ENCODE data around the gene TAS2R1. TPM values are rescaled to one million over a fixed set of nuclear protein-coding genes. Genes with fewer than 3 reads are reported as not detected.

The TAS2R1 gene
- total RNA-seq, 2 experiments from 2014 or later = not detected

DNA sequence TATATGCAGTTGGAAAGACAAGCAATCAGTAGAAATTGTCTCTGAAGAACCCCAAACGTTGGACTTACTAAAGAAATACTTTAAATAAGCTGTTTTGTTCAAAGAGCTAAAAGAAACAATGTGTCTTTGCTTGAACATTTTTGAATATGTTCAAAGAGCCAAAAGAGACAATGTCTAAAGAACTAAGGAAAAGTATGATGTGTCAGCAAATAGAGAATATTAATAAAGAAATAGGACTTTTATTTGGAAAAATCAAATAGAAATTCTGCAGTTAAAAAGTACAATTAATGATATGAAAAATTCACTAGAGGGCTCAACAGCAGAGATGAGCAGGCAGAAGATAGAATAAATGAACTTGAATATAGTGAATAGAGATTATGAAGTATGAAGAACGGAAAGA lies 19.2 kb downstream of the TAS2R1 start:
- POLR2A ChIA-PET = no interaction called here
- TF ChIP-seq CTCF (IDR thresholded peaks at IDR 0.05) = no peak
- CTCF ChIA-PET = no interaction called here

GRCh38 chr5:9610364-9610763 lies 19.8 kb downstream of the TAS2R1 start:
- no peaks in the 10 kb centered on the region for H3K4me1 Mint-ChIP-seq (ENCODE audit: low read depth)
- H3K9me3 Mint-ChIP-seq = no peaks in the 10 kb centered on the region
- intact Hi-C loops (cut with micrococcal nuclease) = no loop called here
- DNase-seq (no peak), ATAC-seq (no peak)
- ChIA-PET POLR2A (interaction anchor here (0.7 kb wide), 1 partner anchor 1281 kb away, joined by 3 read pairs; no protein-coding TSS in a partner anchor), CTCF (no interaction called here)
- H3K36me3 Mint-ChIP-seq (ENCODE audit: low read depth) = no peaks in the 10 kb centered on the region
- no peak overlapping the region for H3K4me3 Mint-ChIP-seq
- H3K27me3 Mint-ChIP-seq = no peaks in the 10 kb centered on the region
- no peak overlapping the region for H3K27ac Mint-ChIP-seq
- no peak for TF ChIP-seq CTCF (IDR thresholded peaks at IDR 0.05)

More for the DNA sequence above, 19.2 kb downstream of the TAS2R1 start:
- no peak for DNase-seq
- H3K4me1 Mint-ChIP-seq (ENCODE audit: low read depth) = no peaks in the 10 kb centered on the region
- H3K27me3 Mint-ChIP-seq = no peaks in the 10 kb centered on the region
- H3K27ac Mint-ChIP-seq = no peak overlapping the region
- no peaks in the 10 kb centered on the region for H3K36me3 Mint-ChIP-seq (ENCODE audit: low read depth)
- intact Hi-C loops (cut with micrococcal nuclease) = no loop called here
- no peak overlapping the region for H3K4me3 Mint-ChIP-seq
- H3K9me3 Mint-ChIP-seq = no peaks in the 10 kb centered on the region
- no peak for ATAC-seq

DNA sequence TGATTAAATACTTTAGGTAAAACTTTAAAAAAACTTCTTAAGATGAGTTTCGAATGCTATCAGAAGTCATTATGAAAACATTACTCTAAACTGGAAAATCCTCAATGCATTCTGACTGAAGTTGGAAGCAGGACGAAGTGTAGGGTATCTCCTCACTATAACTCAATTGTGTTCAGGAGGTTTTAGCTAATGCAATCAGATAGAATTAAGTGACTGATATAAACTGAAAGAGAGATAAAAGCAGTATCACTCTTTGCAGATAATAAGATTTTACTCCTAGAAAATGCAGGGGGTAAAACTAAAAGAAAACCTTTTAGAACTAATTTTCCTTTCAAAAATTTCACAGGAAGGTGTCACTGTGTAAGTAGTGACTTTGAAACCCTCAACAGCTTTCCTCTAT lies 22.1 kb downstream of the TAS2R1 start:
- Mint-ChIP-seq H3K27me3 (no peaks in the 10 kb centered on the region), H3K27ac (no peak overlapping the region), H3K9me3 (no peaks in the 10 kb centered on the region), H3K36me3 (ENCODE audit: low read depth) (no peaks in the 10 kb centered on the region), H3K4me3 (no peak overlapping the region), H3K4me1 (ENCODE audit: low read depth) (no peaks in the 10 kb centered on the region)
- no peak for TF ChIP-seq CTCF (IDR thresholded peaks at IDR 0.05)
- intact Hi-C loops (cut with micrococcal nuclease) = no loop called here
- CTCF ChIA-PET = no interaction called here
- POLR2A ChIA-PET = no interaction called here
- ATAC-seq (no peak), DNase-seq (no peak)

DNA sequence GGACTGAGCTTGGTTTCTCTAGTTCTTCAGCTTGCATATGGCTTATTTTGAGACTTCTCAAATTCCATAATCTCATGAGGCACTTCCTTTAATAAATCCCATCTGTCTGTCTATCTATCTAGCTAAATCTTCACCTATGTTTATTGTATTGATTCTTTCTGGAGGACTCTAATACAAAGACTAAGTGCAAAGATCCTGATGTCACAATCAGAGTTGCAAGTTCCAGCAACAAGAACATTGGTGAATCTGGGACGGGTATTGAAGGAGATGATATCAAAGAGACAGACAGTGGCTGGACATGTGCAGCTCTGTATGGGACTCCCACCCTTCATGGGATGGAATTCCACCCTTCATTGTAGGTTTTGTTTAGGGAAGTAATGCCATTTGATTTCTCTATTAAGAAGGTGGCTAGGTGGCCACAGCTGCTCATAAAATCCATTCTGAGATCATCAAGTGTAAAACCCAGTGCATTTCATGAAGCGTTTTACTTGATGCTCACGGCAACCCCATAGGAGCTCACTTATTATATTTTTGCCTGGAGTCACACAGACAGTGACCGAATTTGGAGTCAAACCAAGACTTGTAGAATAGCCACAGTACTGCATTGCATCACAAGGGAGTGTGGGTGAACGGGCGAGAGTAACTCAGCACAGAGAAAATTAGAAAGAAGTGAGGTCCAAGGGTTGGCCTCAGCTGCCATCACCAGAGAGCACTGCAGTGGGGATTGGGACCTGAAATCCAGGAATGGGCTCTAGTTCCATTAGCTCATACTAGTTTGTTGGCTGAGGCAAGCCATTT lies 24.9 kb downstream of the TAS2R1 start:
- Mint-ChIP-seq H3K27me3 (no peaks in the 10 kb centered on the region), H3K27ac (no peak overlapping the region), H3K4me3 (no peak overlapping the region), H3K4me1 (ENCODE audit: low read depth) (no peaks in the 10 kb centered on the region), H3K36me3 (ENCODE audit: low read depth) (no peaks in the 10 kb centered on the region), H3K9me3 (no peaks in the 10 kb centered on the region)
- intact Hi-C loops (cut with micrococcal nuclease) = no loop called here
- ChIA-PET CTCF (no interaction called here), POLR2A (no interaction called here)
- no peak for TF ChIP-seq CTCF (IDR thresholded peaks at IDR 0.05)
- DNase-seq (no peak), ATAC-seq (no peak)

- CTCF ChIA-PET = no interaction called here
- no peaks in the 10 kb centered on the region for H3K36me3 Mint-ChIP-seq (ENCODE audit: low read depth)
- H3K4me3 Mint-ChIP-seq = no peak overlapping the region
- no peaks in the 10 kb centered on the region for H3K4me1 Mint-ChIP-seq (ENCODE audit: low read depth)
- no peak for TF ChIP-seq CTCF (IDR thresholded peaks at IDR 0.05)
- H3K9me3 Mint-ChIP-seq = no peaks in the 10 kb centered on the region
- POLR2A ChIA-PET = no interaction called here
- intact Hi-C loops (cut with micrococcal nuclease) = no loop called here
- no peaks in the 10 kb centered on the region for H3K27me3 Mint-ChIP-seq
- no peak overlapping the region for H3K27ac Mint-ChIP-seq
- ATAC-seq (no peak), DNase-seq (no peak)
Measured at GRCh38 chr5:9604416-9604815, 25.7 kb downstream of the TAS2R1 start.

Data from activated CD8-positive, alpha-beta T cell treated with anti-CD3 and anti-CD28 coated beads for 36 hours (primary cell).